ENCODE measurements around the gene BLCAP. TPM values are rescaled to one million over a fixed set of nuclear protein-coding genes. Genes with fewer than 3 reads are reported as not detected.

Gene BLCAP
- total and polyA plus RNA-seq, 2 donors (not counting 3 experiments of a cell fraction or from before 2014, with no cell fraction given) = 90.3 to 196 TPM

GRCh38 chr20:37494301-37494700 is 33.4 kb downstream of the BLCAP start:
- H4K20me1 ChIP-seq (replicated peaks; ENCODE audit: control insufficient read depth, extremely low read depth, insufficient read depth, low read length) = no peaks in the 10 kb centered on the region
- H3K9me1 ChIP-seq (replicated peaks; ENCODE audit: control insufficient read depth, extremely low read depth, insufficient read depth, low read length) = no peaks in the 10 kb centered on the region
- no peak overlapping the region for H3K9ac ChIP-seq (replicated peaks; ENCODE audit: extremely low read depth, insufficient read depth, low read length)
- ChIA-PET CTCF (interaction anchor here (0.9 to 1.0 kb wide), 3 partner anchors 9 to 54 kb away, joined by 3 read pairs; no protein-coding TSS in a partner anchor), POLR2A (no interaction called here)
- H3K36me3 ChIP-seq (ENCODE audit: control insufficient read depth in 2 of 2, extremely low read depth in 1 of 2, insufficient read depth in 2 of 2, low read length in 2 of 2) = no peaks in the 10 kb centered on the region
- intact Hi-C loops (cut with micrococcal nuclease) (no loop called here), dilution Hi-C loops (cut with MboI; ENCODE audit: extremely low pct_ligation_motif_present, low sequenced_read_pairs) (no loop called here)
- no peaks in the 10 kb centered on the region for H3K79me2 ChIP-seq (ENCODE audit: control insufficient read depth, insufficient read depth, low read length)
- no peaks in the 10 kb centered on the region for H3K4me1 ChIP-seq (ENCODE audit: control insufficient read depth, extremely low read depth, insufficient read depth, low read length)
- H3K4me3 ChIP-seq (replicated peaks in 1 of 3; ENCODE audit: insufficient read depth in 1 of 3, low read depth in 1 of 3, low read length in 3 of 3) = no peak overlapping the region
- no peak for TF ChIP-seq EZH2 (IDR thresholded peaks at IDR 0.05; ENCODE audit: borderline replicate concordance, low read depth, low read length, severe bottlenecking)
- TF ChIP-seq MYC (IDR thresholded peaks at IDR 0.05; ENCODE audit: low read depth, low read length) = no peak
- TF ChIP-seq GATA2 (IDR thresholded peaks at IDR 0.05; ENCODE audit: insufficient read depth, insufficient read length, low read depth, low read length) = no peak
- TF ChIP-seq POLR2AphosphoS5 (IDR thresholded peaks at IDR 0.05; ENCODE audit: insufficient read depth, low read depth, low read length) = no peak
- no peak overlapping the region for H3K4me2 ChIP-seq (ENCODE audit: insufficient read depth, low read length)
- FAIRE-seq = no peak
- no peaks in the 10 kb centered on the region for H3K27me3 ChIP-seq (ENCODE audit: control insufficient read depth in 2 of 2, insufficient read depth in 2 of 2, low read length in 2 of 2)
- no TSS peak for BruUV-seq (replicated peaks)
- H3K27ac ChIP-seq (ENCODE audit: insufficient read depth, low read depth, low read length) = no peak overlapping the region
- no peak overlapping the region for H2AFZ ChIP-seq (ENCODE audit: low read depth, low read length)
- no peaks in the 10 kb centered on the region for H3K9me3 ChIP-seq (replicated peaks; ENCODE audit: control insufficient read depth, insufficient read depth, low read length)
- no peak for DNase-seq (ENCODE audit: low read depth, low spot score)

DNA sequence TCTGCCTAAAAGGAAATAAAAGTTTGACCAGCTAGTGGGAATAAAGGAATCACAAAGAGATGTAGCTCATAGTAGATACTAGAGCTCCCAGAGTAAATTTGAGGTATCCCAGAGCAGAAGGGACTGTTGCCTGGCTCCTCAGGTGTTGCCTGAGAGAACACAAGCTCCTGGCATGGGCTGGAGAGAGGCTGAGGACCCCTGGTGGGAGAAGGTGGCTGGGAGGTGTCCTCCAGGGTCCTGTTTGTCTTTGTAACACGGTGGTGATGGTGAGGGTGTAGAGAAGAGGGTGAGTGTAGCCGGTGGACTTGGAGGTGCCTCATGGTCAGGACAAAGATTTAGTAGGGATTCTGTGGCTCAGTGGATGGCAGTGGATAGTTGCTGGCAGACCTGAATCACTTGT is 34.7 kb downstream of the BLCAP start:
- Histone ChIP-seq H3K27ac (ENCODE audit: insufficient read depth, low read depth, low read length) (no peak overlapping the region), H3K4me2 (ENCODE audit: insufficient read depth, low read length) (no peak overlapping the region), H4K20me1 (replicated peaks; ENCODE audit: control insufficient read depth, extremely low read depth, insufficient read depth, low read length) (no peaks in the 10 kb centered on the region), H3K4me3 (replicated peaks in 1 of 3; ENCODE audit: insufficient read depth in 1 of 3, low read depth in 1 of 3, low read length in 3 of 3) (no peak overlapping the region), H3K9ac (replicated peaks; ENCODE audit: extremely low read depth, insufficient read depth, low read length) (no peak overlapping the region), H3K36me3 (ENCODE audit: control insufficient read depth in 2 of 2, extremely low read depth in 1 of 2, insufficient read depth in 2 of 2, low read length in 2 of 2) (no peaks in the 10 kb centered on the region), H3K79me2 (ENCODE audit: control insufficient read depth, insufficient read depth, low read length) (no peaks in the 10 kb centered on the region), H2AFZ (ENCODE audit: low read depth, low read length) (no peak overlapping the region), H3K27me3 (ENCODE audit: control insufficient read depth in 2 of 2, insufficient read depth in 2 of 2, low read length in 2 of 2) (no peaks in the 10 kb centered on the region), H3K9me1 (replicated peaks; ENCODE audit: control insufficient read depth, extremely low read depth, insufficient read depth, low read length) (no peaks in the 10 kb centered on the region), H3K4me1 (ENCODE audit: control insufficient read depth, extremely low read depth, insufficient read depth, low read length) (no peaks in the 10 kb centered on the region), H3K9me3 (replicated peaks; ENCODE audit: control insufficient read depth, insufficient read depth, low read length) (no peaks in the 10 kb centered on the region)
- BruUV-seq (replicated peaks) = no TSS peak
- DNase-seq (ENCODE audit: low read depth, low spot score) (no peak), FAIRE-seq (no peak)
- intact Hi-C loops (cut with micrococcal nuclease) = no loop called here
- TF ChIP-seq POLR2A (IDR thresholded peaks at IDR 0.05; ENCODE audit: low read depth, low read length) (peak; percentile 17), JUN (IDR thresholded peaks at IDR 0.05; ENCODE audit: borderline replicate concordance, insufficient read depth, insufficient read length, low read depth) (no peak)
- dilution Hi-C loops (cut with MboI; ENCODE audit: extremely low pct_ligation_motif_present, low sequenced_read_pairs) = no loop called here
- POLR2A ChIA-PET = no interaction called here
- CTCF ChIA-PET = no interaction called here
